Loucy (cell line): ENCODE results near the gene NMRK1.

Experiments
- EZH2phosphoT487 ChIP-seq: fragments of 200-600 bp; IDR thresholded peaks from 2 replicates; pipeline ENCODE4 v1.6.1; 2018; ENCODE audit warnings: antibody characterized with exemption, mild to moderate bottlenecking, moderate library complexity, borderline replicate concordance
- TF ChIP-seq, protein P1 (sequence below): fragments of 200-600 bp; sonication (generic); conservative IDR thresholded peaks from 2 replicates; pipeline ENCODE4 v1.5.1; 2014; ENCODE audit warnings: mild to moderate bottlenecking, antibody characterized with exemption, low read length

DNA sequence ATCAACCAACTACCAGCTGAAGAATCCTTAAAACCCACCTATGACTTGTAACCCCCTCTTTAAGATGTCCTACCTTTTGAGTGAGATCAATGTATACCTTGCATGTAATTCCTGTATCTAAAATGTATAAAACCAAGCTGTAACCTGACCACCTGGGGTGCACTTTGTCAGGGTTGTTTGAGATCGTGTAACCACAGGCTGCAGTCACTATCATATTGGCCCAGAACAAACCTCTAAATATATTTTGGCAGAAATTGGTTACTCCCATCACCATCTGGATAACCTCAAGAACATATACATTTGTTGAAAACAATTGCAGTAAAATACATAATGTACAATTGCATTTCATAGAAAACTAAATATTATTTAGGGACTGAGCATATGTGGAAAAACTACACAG is 68.3 kb downstream of the NMRK1 start:
- no peak for TF ChIP-seq EZH2phosphoT487
- TF ChIP-seq, protein P1, sequence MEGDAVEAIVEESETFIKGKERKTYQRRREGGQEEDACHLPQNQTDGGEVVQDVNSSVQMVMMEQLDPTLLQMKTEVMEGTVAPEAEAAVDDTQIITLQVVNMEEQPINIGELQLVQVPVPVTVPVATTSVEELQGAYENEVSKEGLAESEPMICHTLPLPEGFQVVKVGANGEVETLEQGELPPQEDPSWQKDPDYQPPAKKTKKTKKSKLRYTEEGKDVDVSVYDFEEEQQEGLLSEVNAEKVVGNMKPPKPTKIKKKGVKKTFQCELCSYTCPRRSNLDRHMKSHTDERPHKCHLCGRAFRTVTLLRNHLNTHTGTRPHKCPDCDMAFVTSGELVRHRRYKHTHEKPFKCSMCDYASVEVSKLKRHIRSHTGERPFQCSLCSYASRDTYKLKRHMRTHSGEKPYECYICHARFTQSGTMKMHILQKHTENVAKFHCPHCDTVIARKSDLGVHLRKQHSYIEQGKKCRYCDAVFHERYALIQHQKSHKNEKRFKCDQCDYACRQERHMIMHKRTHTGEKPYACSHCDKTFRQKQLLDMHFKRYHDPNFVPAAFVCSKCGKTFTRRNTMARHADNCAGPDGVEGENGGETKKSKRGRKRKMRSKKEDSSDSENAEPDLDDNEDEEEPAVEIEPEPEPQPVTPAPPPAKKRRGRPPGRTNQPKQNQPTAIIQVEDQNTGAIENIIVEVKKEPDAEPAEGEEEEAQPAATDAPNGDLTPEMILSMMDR: no peak
